Neural cell (in vitro differentiated cells): ENCODE measurements around the gene RFX3. TPM values are rescaled to one million over a fixed set of nuclear protein-coding genes. Genes with fewer than 3 reads are reported as not detected.

ENCODE experiments used
- H2AFZ ChIP-seq: fragments of 200-600, 300-800 bp; sonication (generic), shearing (Covaris generic); 2 replicates; pipeline ENCODE4 v1.6.0; 2014; ENCODE audit warnings: low read depth, mild to moderate bottlenecking, antibody characterized with exemption, low read length, moderate library complexity
- H3F3A ChIP-seq: fragments of 200-600 bp; shearing (Covaris generic); 2 replicates; pipeline ENCODE4 v1.6.1; 2016; ENCODE audit warnings: mild to moderate bottlenecking, moderate library complexity, mixed read lengths, antibody characterized with exemption, low read length; ENCODE audit not compliant: insufficient read depth, poor library complexity, severe bottlenecking
- H3K27ac ChIP-seq: fragments of 200-600, 300-800 bp; sonication (generic), shearing (Covaris generic); 2 replicates; pipeline ENCODE4 v1.5.1; 2014; ENCODE audit warnings: mild to moderate bottlenecking, low read length, moderate library complexity
- H3K27me3 ChIP-seq: fragments of 300-800, 200-600 bp; sonication (generic), shearing (Covaris generic); 2 replicates; pipeline ENCODE4 v1.6.0; 2014; ENCODE audit warnings: mild to moderate bottlenecking, low read depth, low read length, moderate library complexity; ENCODE audit not compliant: insufficient read depth
- H3K36me3 ChIP-seq: fragments of 300-800, 200-600 bp; sonication (generic), shearing (Covaris generic); 2 replicates; pipeline ENCODE4 v1.5.1; 2014; ENCODE audit warnings: mild to moderate bottlenecking, antibody characterized with exemption, low read length, moderate library complexity; ENCODE audit not compliant: insufficient read depth
- H3K4me2 ChIP-seq: fragments of 300-800, 200-600 bp; sonication (generic), shearing (Covaris generic); 2 replicates; pipeline ENCODE4 v1.6.0; 2014; ENCODE audit warnings: mild to moderate bottlenecking, low read length
- H3K4me3 ChIP-seq: fragments of 300-800, 200-600 bp; sonication (generic), shearing (Covaris generic); 2 replicates; pipeline ENCODE4 v1.5.1; 2014; ENCODE audit warnings: mild to moderate bottlenecking, low read length, moderate library complexity
- H3K79me2 ChIP-seq: fragments of 200-600 bp; shearing (Covaris generic); replicated peaks from 2 replicates; pipeline ENCODE4 v1.6.0; 2014; ENCODE audit warnings: mild to moderate bottlenecking, low read length, moderate library complexity; ENCODE audit not compliant: insufficient read depth
- H3K9ac ChIP-seq: fragments of 300-800, 200-600 bp; sonication (generic), shearing (Covaris generic); 2 replicates; pipeline ENCODE4 v1.6.1; 2016; ENCODE audit warnings: mild to moderate bottlenecking, low read length, mixed read lengths
- H3K9me2 ChIP-seq: fragments of 200-600 bp; shearing (Covaris generic); 2 replicates; pipeline ENCODE4 v1.6.1; 2016; ENCODE audit warnings: mild to moderate bottlenecking, low read length, mixed read lengths; ENCODE audit not compliant: insufficient read depth
- H3K9me3 ChIP-seq: fragments of 200-600, 300-800 bp; sonication (generic), shearing (Covaris generic); 2 replicates; pipeline ENCODE4 v1.6.1; 2016; ENCODE audit warnings: mild to moderate bottlenecking, mixed run types, low read length, moderate library complexity, mixed read lengths
- H4K20me1 ChIP-seq: fragments of 200-600 bp; shearing (Covaris generic); 2 replicates; pipeline ENCODE4 v1.6.1; 2016; ENCODE audit warnings: mild to moderate bottlenecking, mixed run types; ENCODE audit not compliant: insufficient read depth
- CTCF ChIP-seq: fragments of 450-650 bp; IDR thresholded peaks from 2 replicates; pipeline ENCODE4 v1.5.1; 2014; ENCODE audit warnings: antibody characterized with exemption, mild to moderate bottlenecking, moderate library complexity; ENCODE audit not compliant: poor library complexity, severe bottlenecking
- EP300 ChIP-seq: fragments of 450-650 bp; conservative IDR thresholded peaks from 2 replicates; pipeline ENCODE4 v1.6.1; 2014; ENCODE audit warnings: antibody characterized with exemption, mild to moderate bottlenecking, moderate library complexity; ENCODE audit not compliant: poor library complexity, severe bottlenecking
- EZH2 ChIP-seq: fragments of 200-600, 300-800 bp; shearing (Covaris generic), sonication (generic); IDR thresholded peaks from 2 replicates; pipeline ENCODE4 v1.6.1; 2014; ENCODE audit warnings: antibody characterized with exemption, low read length, borderline replicate concordance, mild to moderate bottlenecking; ENCODE audit not compliant: insufficient read depth, poor library complexity, severe bottlenecking
- MXI1 ChIP-seq: fragments of 450-650 bp; conservative IDR thresholded peaks from 2 replicates; pipeline ENCODE4 v1.6.1; 2014; ENCODE audit warnings: antibody characterized with exemption, mild to moderate bottlenecking; ENCODE audit not compliant: poor library complexity, severe bottlenecking
- POLR2AphosphoS5 ChIP-seq: IDR thresholded peaks from 2 replicates; pipeline ENCODE4 v1.6.1; 2012
- RAD21 ChIP-seq: fragments of 450-650 bp; conservative IDR thresholded peaks from 2 replicates; pipeline ENCODE4 v1.6.1; 2014; ENCODE audit warnings: antibody characterized with exemption, mild to moderate bottlenecking, moderate library complexity
- REST ChIP-seq: IDR thresholded peaks from 2 replicates; pipeline ENCODE4 v1.6.1; 2012; ENCODE audit warnings: borderline replicate concordance
- SMC3 ChIP-seq: fragments of 450-650 bp; conservative IDR thresholded peaks from 2 replicates; pipeline ENCODE4 v1.6.1; 2014; ENCODE audit warnings: antibody characterized with exemption, mild to moderate bottlenecking, moderate library complexity; ENCODE audit not compliant: poor library complexity
- TAF1 ChIP-seq: IDR thresholded peaks from 2 replicates; pipeline ENCODE4 v1.6.1; 2012; ENCODE audit warnings: low read depth
- polyA plus RNA-seq: library from polyadenylated mRNA; depleted of rRNA; stranded (reverse); fragments of >200 nt; gene quantifications from 2 replicates; pipeline ENCODE4 v1.2.3, GENCODE V29; 2014

Gene RFX3
- polyA plus RNA-seq, 1 donor from 2014 or later, result 27.6 TPM

GRCh38 chr9:3446313-3446712 lies 79.5 kb downstream of the RFX3 start:
- Histone ChIP-seq H3K79me2 (peaks cover 16% of the 10 kb centered on the region), H3K4me2 (no peak overlapping the region), H3K36me3 (no peaks in the 10 kb centered on the region), H3K9ac (no peak overlapping the region), H3K4me3 (no peak overlapping the region), H4K20me1 (peaks cover 2% of the 10 kb centered on the region), H3K27me3 (no peaks in the 10 kb centered on the region), H3K27ac (no peak overlapping the region), H3K9me3 (no peaks in the 10 kb centered on the region), H3F3A (no peaks in the 10 kb centered on the region), H2AFZ (no peak overlapping the region), H3K9me2 (no peaks in the 10 kb centered on the region)
- TF ChIP-seq EZH2, result no peak
- TF ChIP-seq SMC3, result no peak
- TF ChIP-seq TAF1, result no peak
- TF ChIP-seq CTCF, result no peak
- no peak for TF ChIP-seq POLR2AphosphoS5
- TF ChIP-seq RAD21, result no peak
- TF ChIP-seq EP300, result no peak
- TF ChIP-seq MXI1, result no peak
- TF ChIP-seq REST, result no peak

- H3K36me3 ChIP-seq, result no peaks in the 10 kb centered on the region
- H3F3A ChIP-seq, result no peaks in the 10 kb centered on the region
- peaks cover 31% of the 10 kb centered on the region for H3K79me2 ChIP-seq
- no peak overlapping the region for H2AFZ ChIP-seq
- no peak overlapping the region for H3K4me3 ChIP-seq
- TF ChIP-seq SMC3 (no peak), EZH2 (no peak), TAF1 (no peak), EP300 (no peak), REST (no peak), MXI1 (no peak), CTCF (no peak), POLR2AphosphoS5 (no peak)
- no peak overlapping the region for H3K9ac ChIP-seq
- no peaks in the 10 kb centered on the region for H3K9me3 ChIP-seq
- no peaks in the 10 kb centered on the region for H3K27me3 ChIP-seq
- H3K9me2 ChIP-seq, result no peaks in the 10 kb centered on the region
- H3K4me2 ChIP-seq, result no peak overlapping the region
- no peak overlapping the region for H3K27ac ChIP-seq
- H4K20me1 ChIP-seq, result peaks cover 2% of the 10 kb centered on the region
These were observed 81.8 kb downstream of the RFX3 start for GRCh38 chr9:3444016-3444415.
